Mesenchymal stem cell (in vitro differentiated cells and primary cell): Measurements from ENCODE around the gene TPD52L3. TPM values are rescaled to one million over a fixed set of nuclear protein-coding genes. Genes with fewer than 3 reads are reported as not detected.

ENCODE experiments used
- DNase-seq: peaks from one replicate; pipeline ENCODE4 v3.0.0-alpha.2; 2013
- H2AFZ ChIP-seq: one replicate; pipeline ENCODE4 v1.6.1; 2013; ENCODE audit warnings: low read depth, mild to moderate bottlenecking, control low read depth, inconsistent platforms, low read length, moderate library complexity
- H2AK5ac ChIP-seq: 2 replicates; pipeline ENCODE4 v1.6.1; 2013; ENCODE audit warnings: low read length, moderate library complexity, mild to moderate bottlenecking, inconsistent platforms; ENCODE audit not compliant: severe bottlenecking
- H2BK120ac ChIP-seq: one replicate; pipeline ENCODE4 v1.6.1; 2013; ENCODE audit warnings: low read depth, mild to moderate bottlenecking, inconsistent platforms, low read length, moderate library complexity
- H2BK12ac ChIP-seq, 2 experiments: one replicate each; pipeline ENCODE4 v1.6.1; 2013; ENCODE audit warnings: inconsistent platforms in 2 of 2, low read length in 2 of 2, mild to moderate bottlenecking in 2 of 2, moderate library complexity in 2 of 2, control low read depth in 1 of 2
- H2BK15ac ChIP-seq: one replicate; pipeline ENCODE4 v1.6.1; 2013; ENCODE audit warnings: mild to moderate bottlenecking, low read depth, inconsistent platforms; ENCODE audit not compliant: poor library complexity, severe bottlenecking
- H2BK5ac ChIP-seq: 2 replicates; pipeline ENCODE4 v1.6.1; 2013; ENCODE audit warnings: low read depth, mild to moderate bottlenecking, low read length, control low read depth, inconsistent platforms; ENCODE audit not compliant: poor library complexity, severe bottlenecking
- H3K14ac ChIP-seq, 2 experiments: one replicate each; pipeline ENCODE4 v1.6.1; 2013; ENCODE audit warnings: inconsistent platforms in 2 of 2, low read length in 2 of 2, control low read depth in 1 of 2, mild to moderate bottlenecking in 1 of 2, moderate library complexity in 1 of 2
- H3K18ac ChIP-seq, 2 experiments: one replicate each; pipeline ENCODE4 v1.6.1; 2013; ENCODE audit warnings: inconsistent platforms in 2 of 2, low read length in 2 of 2, control low read depth in 1 of 2, low read depth in 1 of 2, mild to moderate bottlenecking in 1 of 2
- H3K23ac ChIP-seq, 2 experiments: one replicate each; pipeline ENCODE4 v1.6.1; 2013; ENCODE audit warnings: inconsistent platforms in 2 of 2, low read length in 2 of 2, mild to moderate bottlenecking in 2 of 2, moderate library complexity in 2 of 2, control low read depth in 1 of 2
- H3K27ac ChIP-seq: 2 replicates; pipeline ENCODE4 v1.5.1; 2013; ENCODE audit warnings: mild to moderate bottlenecking, moderate library complexity, low read length, control low read depth, inconsistent platforms; ENCODE audit not compliant: poor library complexity, severe bottlenecking
- H3K27me3 ChIP-seq, 2 experiments: 2 replicates each; pipeline versions ENCODE4 v1.6.1 to v1.7.0; 2013; ENCODE audit warnings: low read length in 2 of 2, mild to moderate bottlenecking in 2 of 2, moderate library complexity in 2 of 2, control low read depth in 1 of 2, inconsistent platforms in 1 of 2; ENCODE audit not compliant: control insufficient read depth in 1 of 2, insufficient read depth in 1 of 2
- H3K36me3 ChIP-seq, 2 experiments: 2 replicates each; pipeline versions ENCODE4 v1.6.1 to v1.7.0; 2013; ENCODE audit warnings: low read length in 2 of 2, control low read depth in 1 of 2, inconsistent platforms in 1 of 2, low read depth in 1 of 2, mild to moderate bottlenecking in 1 of 2; ENCODE audit not compliant: insufficient read depth in 2 of 2, control insufficient read depth in 1 of 2
- H3K4ac ChIP-seq, 2 experiments: one replicate each; pipeline ENCODE4 v1.6.1; 2013; ENCODE audit warnings: inconsistent platforms in 2 of 2, low read length in 2 of 2, mild to moderate bottlenecking in 2 of 2, moderate library complexity in 2 of 2, control low read depth in 1 of 2, low read depth in 1 of 2
- H3K4me1 ChIP-seq: 2 replicates; pipeline ENCODE4 v1.6.1; 2013; ENCODE audit warnings: low read depth, low read length, control low read depth; ENCODE audit not compliant: control insufficient read depth, insufficient read depth
- H3K4me2 ChIP-seq: 2 replicates; pipeline ENCODE4 v1.6.1; 2013; ENCODE audit warnings: low read length, mild to moderate bottlenecking, inconsistent platforms; ENCODE audit not compliant: poor library complexity, severe bottlenecking
- H3K4me3 ChIP-seq, 2 experiments: 2 replicates each; pipeline versions ENCODE4 v1.5.1 to v1.7.0; 2013; ENCODE audit warnings: low read length in 2 of 2, mild to moderate bottlenecking in 2 of 2, control low read depth in 1 of 2, low read depth in 1 of 2; ENCODE audit not compliant: insufficient read depth in 1 of 2
- H3K79me1 ChIP-seq: replicated peaks from 2 replicates; pipeline ENCODE4 v1.6.1; 2013; ENCODE audit warnings: mild to moderate bottlenecking, control low read depth, low read length, inconsistent platforms; ENCODE audit not compliant: poor library complexity, severe bottlenecking
- H3K9ac ChIP-seq: 2 replicates; pipeline ENCODE4 v1.7.0; 2013; ENCODE audit warnings: mild to moderate bottlenecking, low read length, moderate library complexity
- H3K9me3 ChIP-seq: 2 replicates; pipeline ENCODE4 v1.7.0; 2013; ENCODE audit warnings: mild to moderate bottlenecking, low read length; ENCODE audit not compliant: control insufficient read depth
- H4K8ac ChIP-seq: one replicate; pipeline ENCODE4 v1.6.1; 2013; ENCODE audit warnings: inconsistent platforms, mild to moderate bottlenecking, low read length, moderate library complexity
- H4K91ac ChIP-seq: one replicate; pipeline ENCODE4 v1.6.1; 2013; ENCODE audit warnings: mild to moderate bottlenecking, low read length, inconsistent platforms
- WGBS: methylation state at CpG from one replicate; pipeline ENCODE4 v1.1.7; 2013; ENCODE audit warnings: mixed read lengths; 5-methylcytosine and 5-hydroxymethylcytosine counted together
- polyA plus RNA-seq, 2 experiments: library from polyadenylated mRNA; stranded (reverse); fragments of 200-250 nt; gene quantifications; one replicate each; pipeline ENCODE4 v1.2.3, GENCODE V29; 2013

Gene TPD52L3
- not detected for polyA plus RNA-seq (2013, experiment 1 of 2)
- polyA plus RNA-seq (2013, experiment 2 of 2): not detected

DNA sequence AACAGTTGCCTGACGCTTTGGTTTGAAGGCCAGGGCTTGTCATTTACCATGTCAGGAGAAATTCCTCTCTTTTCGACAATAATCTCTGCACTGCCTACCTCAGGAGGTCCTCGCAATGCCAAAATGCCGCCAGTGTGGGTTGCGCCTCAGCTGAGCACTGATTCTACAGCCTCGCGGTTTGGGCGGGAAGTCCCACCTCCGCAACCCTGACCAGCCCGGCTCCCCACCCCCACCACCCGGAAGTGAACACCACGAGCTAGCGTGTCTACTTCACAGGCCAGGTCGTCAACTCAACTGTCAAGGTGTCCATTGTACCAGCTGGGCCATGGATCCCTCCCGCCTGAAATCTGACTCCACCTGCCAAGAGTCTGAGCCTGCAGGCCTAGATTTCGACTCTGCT is at the start of gene TPD52L3:
Gene TPD52L3 (plus strand): TSS at position 273 of the 400 bp plus-strand sequence. CDS start 221 bp downstream, outside the sequence.
- 91% methylated on average over 16 of the region's 16 CpGs for WGBS
- H2BK15ac ChIP-seq: no peak within 1 kb of the TSS

DNA sequence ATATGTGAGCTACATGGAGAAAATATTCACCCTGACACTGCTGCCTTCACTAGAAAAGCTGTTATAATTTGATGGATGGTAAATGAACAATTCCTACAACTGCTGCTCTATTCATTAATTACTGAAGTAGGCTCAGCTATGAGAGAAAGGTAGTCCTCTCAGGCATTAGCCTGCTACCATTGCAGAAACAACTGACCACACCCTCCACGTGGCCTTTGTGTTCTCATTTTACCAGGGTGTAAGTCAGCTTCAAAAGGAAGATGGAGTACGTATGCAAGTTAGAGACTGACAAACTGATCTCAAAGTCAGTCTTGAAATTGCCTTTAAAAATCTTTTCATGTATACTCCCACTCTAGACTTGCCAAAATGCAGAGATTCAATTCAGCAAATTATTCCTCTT is 26.3 kb upstream of the TPD52L3 start:
- Histone ChIP-seq H3K27ac (no peak overlapping the region), H3K18ac (no peak overlapping the region), H2BK5ac (no peak overlapping the region), H2AK5ac (no peak overlapping the region), H2BK15ac (no peak overlapping the region), H4K91ac (no peak overlapping the region), H2BK120ac (no peak overlapping the region), H2BK12ac (no peak overlapping the region), H3K14ac (no peak overlapping the region), H3K4me2 (no peak overlapping the region), H3K4me1 (no peaks in the 10 kb centered on the region), H3K36me3 (no peaks in the 10 kb centered on the region), H3K4ac (no peak overlapping the region), H3K27me3 (peaks cover 0 to 3% of the 10 kb centered on the region in 2 experiments), H4K8ac (no peak overlapping the region), H3K23ac (no peak overlapping the region), H3K79me1 (no peaks in the 10 kb centered on the region), H3K9ac (no peak overlapping the region), H3K4me3 (no peak overlapping the region), H2AFZ (no peak overlapping the region), H3K9me3 (no peaks in the 10 kb centered on the region)
- no peak for DNase-seq
- WGBS: no CpG with 5 or more reads among the region's 2 CpGs

More for the DNA sequence above, at the start of gene TPD52L3:
- no peak within 1 kb of the TSS for H2BK120ac ChIP-seq
- H3K27me3 ChIP-seq: peaks cover 16 to 24% of the 10 kb centered on the region in 2 experiments
- no peak within 1 kb of the TSS for H2BK12ac ChIP-seq
- no peak within 1 kb of the TSS for H3K18ac ChIP-seq
- no peak for DNase-seq
- no peaks in the 10 kb centered on the region for H3K4me1 ChIP-seq
- H3K14ac ChIP-seq: no peak within 1 kb of the TSS
- H3K4me2 ChIP-seq: no peak within 1 kb of the TSS
- H3K79me1 ChIP-seq: no peaks in the 10 kb centered on the region
- H3K36me3 ChIP-seq: no peaks in the 10 kb centered on the region
- H3K27ac ChIP-seq: no peak within 1 kb of the TSS
- H3K9me3 ChIP-seq: no peaks in the 10 kb centered on the region
- H2AK5ac ChIP-seq: no peak within 1 kb of the TSS
- H2AFZ ChIP-seq: no peak within 1 kb of the TSS
- no peak within 1 kb of the TSS for H3K9ac ChIP-seq
- H2BK5ac ChIP-seq: no peak within 1 kb of the TSS
- H3K23ac ChIP-seq: no peak within 1 kb of the TSS
- no peak within 1 kb of the TSS for H4K91ac ChIP-seq
- H4K8ac ChIP-seq: no peak within 1 kb of the TSS
- H3K4me3 ChIP-seq: no peak within 1 kb of the TSS
- H3K4ac ChIP-seq: no peak within 1 kb of the TSS

DNA sequence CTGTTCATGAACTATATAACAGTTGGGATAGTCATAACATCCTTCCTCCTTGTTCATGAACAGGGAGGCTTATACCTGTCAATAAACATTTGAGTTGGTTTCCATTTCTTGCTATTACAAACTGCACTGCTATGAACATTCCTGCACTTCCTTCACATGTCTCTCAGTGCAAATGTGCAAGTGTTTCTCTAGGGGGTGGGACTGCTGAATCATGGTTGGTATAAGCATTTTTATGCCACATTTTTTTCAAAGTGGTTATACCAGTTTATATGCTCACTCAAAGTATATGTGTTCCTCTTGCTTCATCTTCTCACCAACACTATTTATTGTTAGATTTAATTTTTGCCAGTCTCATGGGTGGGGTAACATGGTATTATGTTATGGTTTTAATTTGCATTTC is 25.8 kb upstream of the TPD52L3 start:
- H3K4me3 ChIP-seq: no peak overlapping the region
- H3K4me1 ChIP-seq: no peaks in the 10 kb centered on the region
- no peak overlapping the region for H2AFZ ChIP-seq
- H2BK5ac ChIP-seq: no peak overlapping the region
- no peak overlapping the region for H2BK15ac ChIP-seq
- no peak overlapping the region for H3K14ac ChIP-seq
- no peak overlapping the region for H2BK12ac ChIP-seq
- H3K18ac ChIP-seq: no peak overlapping the region
- peaks cover 0 to 3% of the 10 kb centered on the region in 2 experiments for H3K27me3 ChIP-seq
- no peak overlapping the region for H3K4ac ChIP-seq
- no peak overlapping the region for H4K8ac ChIP-seq
- no peaks in the 10 kb centered on the region for H3K36me3 ChIP-seq
- H4K91ac ChIP-seq: no peak overlapping the region
- no peak overlapping the region for H3K9ac ChIP-seq
- no peak overlapping the region for H3K23ac ChIP-seq
- no peaks in the 10 kb centered on the region for H3K9me3 ChIP-seq
- no peak overlapping the region for H3K4me2 ChIP-seq
- H3K79me1 ChIP-seq: no peaks in the 10 kb centered on the region
- DNase-seq: no peak
- H3K27ac ChIP-seq: no peak overlapping the region
- no peak overlapping the region for H2BK120ac ChIP-seq
- H2AK5ac ChIP-seq: no peak overlapping the region

DNA sequence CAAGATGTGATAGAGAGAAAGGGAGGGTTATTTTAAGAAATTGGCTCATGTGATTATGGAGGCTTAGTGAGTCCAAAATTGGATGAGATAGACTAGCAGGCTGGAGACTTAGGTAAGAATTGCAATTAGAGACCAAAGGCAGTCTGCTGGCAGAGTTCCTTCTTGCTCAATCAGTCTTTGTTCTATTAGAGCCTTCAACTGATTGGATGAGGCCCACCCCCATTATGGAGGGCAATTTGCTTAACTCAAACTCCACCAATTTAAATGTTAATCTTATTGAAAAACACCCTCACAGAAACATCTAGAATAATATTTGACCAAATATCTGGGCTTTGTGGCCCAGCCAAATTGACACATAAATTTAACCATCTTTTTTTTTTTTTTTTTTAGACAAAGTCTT is 23.9 kb upstream of the TPD52L3 start:
- no peak overlapping the region for H4K91ac ChIP-seq
- no peaks in the 10 kb centered on the region for H3K79me1 ChIP-seq
- no peak overlapping the region for H2BK120ac ChIP-seq
- no peak overlapping the region for H3K18ac ChIP-seq
- H4K8ac ChIP-seq: no peak overlapping the region
- H3K36me3 ChIP-seq: no peaks in the 10 kb centered on the region
- H3K4ac ChIP-seq: no peak overlapping the region
- no peak overlapping the region for H2AFZ ChIP-seq
- H3K9me3 ChIP-seq: no peaks in the 10 kb centered on the region
- H3K9ac ChIP-seq: no peak overlapping the region
- no peak overlapping the region for H2BK5ac ChIP-seq
- H3K4me2 ChIP-seq: no peak overlapping the region
- no peak overlapping the region for H2AK5ac ChIP-seq
- no peak overlapping the region for H3K23ac ChIP-seq
- H2BK12ac ChIP-seq: no peak overlapping the region
- H3K14ac ChIP-seq: no peak overlapping the region
- peaks cover 0 to 12% of the 10 kb centered on the region in 2 experiments for H3K27me3 ChIP-seq
- H3K27ac ChIP-seq: no peak overlapping the region
- DNase-seq: no peak
- no peaks in the 10 kb centered on the region for H3K4me1 ChIP-seq
- no peak overlapping the region for H2BK15ac ChIP-seq
- H3K4me3 ChIP-seq: no peak overlapping the region
